NCI-H146 treated with DMSO at 0.1 percent for 48 hours (cell line): ENCODE results near the gene SYCP2L.
A peak's percentile ranks its signal among the peaks of the same experiment; 100 is the strongest.
"Not testable (repeated sequence)": the region's sequence is repeated elsewhere in the genome, so short reads cannot be mapped to it uniquely, and the experiment has no call there.

Experiments used
- DNase-seq: peaks from one replicate; lab custom pipeline; 2025; ENCODE audit not compliant: unreplicated experiment; lab: John Stamatoyannopoulos, UW

Gene SYCP2L

GRCh38 chr6:10954590-10955010 is 67.7 kb downstream of the SYCP2L start:
- DNase-seq = peak; percentile 61

- DNase-seq = no peak
Measured at GRCh38 chr6:10956776-10957175, 69.9 kb downstream of the SYCP2L start.

GRCh38 chr6:10957414-10957886 is 70.6 kb downstream of the SYCP2L start:
- no peak for DNase-seq

GRCh38 chr6:10960171-10960570 is 73.3 kb downstream of the SYCP2L start:
- no peak for DNase-seq

- no peak for DNase-seq
Measured at GRCh38 chr6:10961837-10962236, 75.0 kb downstream of the SYCP2L start.

GRCh38 chr6:10962673-10963072 is 75.8 kb downstream of the SYCP2L start:
- DNase-seq = no peak

GRCh38 chr6:10963113-10963512 is 76.3 kb downstream of the SYCP2L start:
- no peak for DNase-seq

- no peak for DNase-seq
Measured at GRCh38 chr6:10964684-10965083, 77.8 kb downstream of the SYCP2L start.

- no peak for DNase-seq
Measured at GRCh38 chr6:10968776-10969175, 81.9 kb downstream of the SYCP2L start.

GRCh38 chr6:10970731-10971130 is 83.9 kb downstream of the SYCP2L start:
- DNase-seq = no peak

GRCh38 chr6:10972196-10972595 is 85.3 kb downstream of the SYCP2L start:
- no peak for DNase-seq

- DNase-seq = no peak
Measured at GRCh38 chr6:10976571-10976970, 89.7 kb downstream of the SYCP2L start.

GRCh38 chr6:10977231-10977968 is 90.5 kb downstream of the SYCP2L start:
- DNase-seq = no peak

- DNase-seq = no peak
Measured at GRCh38 chr6:10979603-10980002, 92.8 kb downstream of the SYCP2L start.

GRCh38 chr6:10981409-10981808 is 94.6 kb downstream of the SYCP2L start:
- DNase-seq = no peak

- DNase-seq = not testable (repeated sequence)
Measured at GRCh38 chr6:10984959-10985358, 98.1 kb downstream of the SYCP2L start.

- DNase-seq = no peak
Measured at GRCh38 chr6:10989587-10989986, 102.7 kb downstream of the SYCP2L start.

GRCh38 chr6:10991115-10991514 is 104.3 kb downstream of the SYCP2L start:
- no peak for DNase-seq

- DNase-seq = no peak
Measured at GRCh38 chr6:10993896-10994295, 107.0 kb downstream of the SYCP2L start.

- DNase-seq = peak; percentile 42
Measured at GRCh38 chr6:10995114-10995707, 108.4 kb downstream of the SYCP2L start.

- no peak for DNase-seq
Measured at GRCh38 chr6:10999994-11000393, 113.1 kb downstream of the SYCP2L start.

- no peak for DNase-seq
Measured at GRCh38 chr6:11002176-11002575, 115.3 kb downstream of the SYCP2L start.

GRCh38 chr6:11003297-11003696 is 116.4 kb downstream of the SYCP2L start:
- not testable (repeated sequence) for DNase-seq
